HepG2 (cell line): Measurements from ENCODE around the gene GNAI2. TPM values are rescaled to one million over a fixed set of nuclear protein-coding genes. Genes with fewer than 3 reads are reported as not detected.
A peak's percentile ranks its signal among the peaks of the same experiment; 100 is the strongest.

ENCODE experiments used
- CREM ChIP-seq, 2 experiments: sonication (generic) in 1 of 2; formaldehyde crosslinking in 1 of 2; IDR thresholded peaks; 2 replicates each; pipeline versions ENCODE4 v1.4.0 to v1.6.1; 2016 to 2020; ENCODE audit warnings: antibody characterized with exemption in 1 of 2, mild to moderate bottlenecking in 1 of 2, missing genetic modification reagents in 1 of 2
- EHMT2 ChIP-seq: fragments of 200-600 bp; sonication (generic); IDR thresholded peaks from 2 replicates; pipeline ENCODE4 v1.7.0; 2017; ENCODE audit warnings: antibody characterized with exemption, low read depth, low read length, borderline replicate concordance
- ELF1 ChIP-seq: sonication (generic); formaldehyde crosslinking; IDR thresholded peaks from 2 replicates; pipeline ENCODE4 v1.4.0; 2020; ENCODE audit warnings: missing genetic modification reagents
- ERF ChIP-seq: IDR thresholded peaks from 2 replicates; pipeline ENCODE4 v1.6.1; 2018; ENCODE audit warnings: missing biosample characterization, missing genetic modification reagents
- HMG20A ChIP-seq: IDR thresholded peaks from 2 replicates; pipeline ENCODE4 v1.6.1; 2016; ENCODE audit warnings: borderline replicate concordance
- HNF1A ChIP-seq, 2 experiments: sonication (generic) in 1 of 2; formaldehyde crosslinking in 1 of 2; IDR thresholded peaks; 2 replicates each; pipeline versions ENCODE4 v1.4.0 to v1.6.1; 2016 to 2020; ENCODE audit warnings: borderline replicate concordance in 1 of 2, low read depth in 1 of 2, mild to moderate bottlenecking in 1 of 2, missing genetic modification reagents in 1 of 2
- HOXA5 ChIP-seq: sonication (generic); formaldehyde crosslinking; IDR thresholded peaks from 2 replicates; pipeline ENCODE4 v1.4.0; 2020; ENCODE audit warnings: missing genetic modification reagents
- KMT2B ChIP-seq: IDR thresholded peaks from 2 replicates; pipeline ENCODE4 v1.6.1; 2016; ENCODE audit warnings: missing genetic modification reagents, missing compliant biosample characterization
- MTA1 ChIP-seq: sonication (generic); formaldehyde crosslinking; IDR thresholded peaks from 2 replicates; pipeline ENCODE4 v1.4.0; 2020; ENCODE audit warnings: missing genetic modification reagents, mild to moderate bottlenecking, borderline replicate concordance
- NFKB2 ChIP-seq: sonication (generic); formaldehyde crosslinking; IDR thresholded peaks from 2 replicates; pipeline ENCODE4 v1.4.0; 2020; ENCODE audit warnings: missing genetic modification reagents, borderline replicate concordance
- NRL ChIP-seq: sonication (generic); formaldehyde crosslinking; IDR thresholded peaks from 2 replicates; pipeline ENCODE4 v1.5.0; 2020; ENCODE audit warnings: missing genetic modification reagents, mild to moderate bottlenecking, moderate library complexity, borderline replicate concordance
- PREB ChIP-seq: sonication (generic); formaldehyde crosslinking; IDR thresholded peaks from 2 replicates; pipeline ENCODE4 v1.4.0; 2020; ENCODE audit warnings: missing genetic modification reagents
- RFXANK ChIP-seq: IDR thresholded peaks from 2 replicates; pipeline ENCODE4 v1.6.1; 2016
- TEAD3 ChIP-seq: optimal IDR thresholded peaks from 2 replicates; pipeline ENCODE3; 2016; ENCODE audit warnings: borderline replicate concordance
- YEATS4 ChIP-seq: sonication (generic); formaldehyde crosslinking; IDR thresholded peaks from 2 replicates; pipeline ENCODE4 v1.4.0; 2020; ENCODE audit warnings: missing genetic modification reagents, borderline replicate concordance
- ZBTB14 ChIP-seq: sonication (generic); formaldehyde crosslinking; IDR thresholded peaks from 2 replicates; pipeline ENCODE4 v1.4.0; 2020; ENCODE audit warnings: missing genetic modification reagents
- ZNF83 ChIP-seq: sonication (generic); formaldehyde crosslinking; IDR thresholded peaks from 2 replicates; pipeline ENCODE4 v1.4.0; 2020; ENCODE audit warnings: missing genetic modification reagents, mild to moderate bottlenecking, borderline replicate concordance
- polyA plus RNA-seq, 8 experiments: library from polyadenylated mRNA; depleted of rRNA in 3 of 8; stranded (reverse) in 7 of 8; unstranded in 1 of 8; fragments of >200 nt; fragmentation: Illumina TruSeq in 4 of 8; extraction: Trizol in 4 of 8; gene quantifications; 2 replicates each; pipeline versions ENCODE4 v1.2.1 to v1.2.3, GENCODE V29; 2011 to 2016; ENCODE audit warnings: low read depth in 4 of 8, missing spikeins in 1 of 8, mixed read lengths in 1 of 8; ENCODE audit not compliant: insufficient read depth in 1 of 8
- total RNA-seq, 5 experiments: library from RNA; depleted of rRNA; stranded (reverse); fragments of >200 nt; fragmentation: Illumina TruSeq; extraction: Trizol; gene quantifications; 2 replicates each; pipeline ENCODE4 v1.2.3, GENCODE V29; 2016; ENCODE audit warnings: low read depth in 1 of 5
- TF ChIP-seq, protein P1 (sequence below): fragments of 450-650 bp; IDR thresholded peaks from 2 replicates; pipeline ENCODE4 v1.6.1; 2016
- TF ChIP-seq, protein P2 (sequence below): sonication (generic); formaldehyde crosslinking; IDR thresholded peaks from 2 replicates; pipeline ENCODE4 v1.5.0; 2020; ENCODE audit warnings: missing genetic modification reagents

GNAI2 gene
- total and polyA plus RNA-seq, 2 of the 13 experiments (the other 11 are each of a cell fraction or from before 2014, with no cell fraction given), result 51.1 to 66.2 TPM

- no peak; the same call in 1 of the 2 replicates for TF ChIP-seq HNF1A (IDR thresholded peaks at IDR 0.05; ENCODE audit: low read depth)
- TF ChIP-seq HNF1A (CRISPR knock-in tag; IDR thresholded peaks at IDR 0.05; ENCODE audit: borderline replicate concordance), result 0 out of 2 replicates have a peak, but pooled peaks have one; percentile 45
- TF ChIP-seq NFKB2 (CRISPR knock-in tag), result peak; percentile 84; the same call in 1 of the 2 replicates
- TF ChIP-seq, protein P1, sequence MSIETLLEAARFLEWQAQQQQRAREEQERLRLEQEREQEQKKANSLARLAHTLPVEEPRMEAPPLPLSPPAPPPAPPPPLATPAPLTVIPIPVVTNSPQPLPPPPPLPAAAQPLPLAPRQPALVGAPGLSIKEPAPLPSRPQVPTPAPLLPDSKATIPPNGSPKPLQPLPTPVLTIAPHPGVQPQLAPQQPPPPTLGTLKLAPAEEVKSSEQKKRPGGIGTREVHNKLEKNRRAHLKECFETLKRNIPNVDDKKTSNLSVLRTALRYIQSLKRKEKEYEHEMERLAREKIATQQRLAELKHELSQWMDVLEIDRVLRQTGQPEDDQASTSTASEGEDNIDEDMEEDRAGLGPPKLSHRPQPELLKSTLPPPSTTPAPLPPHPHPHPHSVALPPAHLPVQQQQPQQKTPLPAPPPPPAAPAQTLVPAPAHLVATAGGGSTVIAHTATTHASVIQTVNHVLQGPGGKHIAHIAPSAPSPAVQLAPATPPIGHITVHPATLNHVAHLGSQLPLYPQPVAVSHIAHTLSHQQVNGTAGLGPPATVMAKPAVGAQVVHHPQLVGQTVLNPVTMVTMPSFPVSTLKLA, result peak; percentile 29
- TF ChIP-seq EHMT2, result no peak
- peak; percentile 24; the same call in 1 of the 2 replicates for TF ChIP-seq HOXA5 (CRISPR knock-in tag)
- peak; percentile 92 for TF ChIP-seq NRL (CRISPR knock-in tag)
- peak; percentile 13; the same call in 1 of the 2 replicates for TF ChIP-seq ELF1 (CRISPR knock-in tag)
- TF ChIP-seq YEATS4, result peak; percentile 67; the same call in 1 of the 2 replicates
- TF ChIP-seq ZNF83 (CRISPR knock-in tag), result 0 out of 2 replicates have a peak, but pooled peaks have one; percentile 38
- no peak for TF ChIP-seq CREM (IDR thresholded peaks at IDR 0.05)
- no peak for TF ChIP-seq CREM (CRISPR knock-in tag; IDR thresholded peaks at IDR 0.05)
- peak; percentile 77; the same call in 1 of the 2 replicates for TF ChIP-seq ERF (CRISPR knock-in tag)
- peak; percentile 63; the same call in 1 of the 2 replicates for TF ChIP-seq ZBTB14 (CRISPR knock-in tag)
- no peak for TF ChIP-seq PREB (CRISPR knock-in tag)
- TF ChIP-seq RFXANK (CRISPR knock-in tag), result no peak
- peak; percentile 65; the same call in 1 of the 2 replicates for TF ChIP-seq KMT2B (CRISPR knock-in tag)
- TF ChIP-seq, protein P2, sequence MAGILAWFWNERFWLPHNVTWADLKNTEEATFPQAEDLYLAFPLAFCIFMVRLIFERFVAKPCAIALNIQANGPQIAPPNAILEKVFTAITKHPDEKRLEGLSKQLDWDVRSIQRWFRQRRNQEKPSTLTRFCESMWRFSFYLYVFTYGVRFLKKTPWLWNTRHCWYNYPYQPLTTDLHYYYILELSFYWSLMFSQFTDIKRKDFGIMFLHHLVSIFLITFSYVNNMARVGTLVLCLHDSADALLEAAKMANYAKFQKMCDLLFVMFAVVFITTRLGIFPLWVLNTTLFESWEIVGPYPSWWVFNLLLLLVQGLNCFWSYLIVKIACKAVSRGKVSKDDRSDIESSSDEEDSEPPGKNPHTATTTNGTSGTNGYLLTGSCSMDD (CRISPR knock-in tag), result no peak
- TF ChIP-seq MTA1, result 0 out of 2 replicates have a peak, but pooled peaks have one; percentile 57
- TF ChIP-seq TEAD3 (CRISPR knock-in tag), result no peak
- TF ChIP-seq HMG20A (CRISPR knock-in tag), result no peak
Measured at GRCh38 chr3:50298836-50299637, 63.0 kb downstream of the GNAI2 start, which contains the start of the genes HYAL3 and NAA80 (continued).
